ENCODE data around the gene PI4KB.

DNA sequence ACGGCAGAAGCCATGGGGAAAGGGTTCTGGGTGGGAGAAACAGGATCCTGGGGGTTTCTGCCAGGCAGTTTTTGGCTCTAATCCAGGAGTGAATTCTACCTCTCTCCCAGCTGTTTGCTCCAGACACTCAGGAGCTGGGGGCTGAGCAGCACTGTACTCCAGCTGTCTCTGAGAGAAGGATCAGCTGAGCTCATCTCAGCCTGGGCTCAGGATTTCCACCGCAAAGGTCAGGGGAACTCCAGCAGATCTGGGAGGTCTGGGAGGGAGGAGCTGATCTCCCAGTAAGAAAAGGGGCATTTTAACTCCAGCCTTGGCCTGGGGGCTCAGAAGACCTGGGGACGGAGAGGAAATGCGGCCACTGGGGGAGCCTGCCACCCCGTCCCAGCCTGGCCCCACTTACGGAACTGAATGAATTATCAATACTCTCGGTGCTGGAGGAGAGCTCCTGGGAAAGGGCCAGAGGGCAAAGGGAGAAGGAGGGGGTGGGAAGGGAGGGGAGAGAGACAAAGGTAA, 17.3 kb downstream of the PI4KB start:
- no peak for TF ChIP-seq CTCF (IDR thresholded peaks at IDR 0.05)
- TF ChIP-seq POLR2A (IDR thresholded peaks at IDR 0.05), result no peak

Data from body of pancreas (tissue), 4 donors.